HG03175 (cell line): ENCODE measurements around the gene CTDSPL2.
"Not testable (repeated sequence)": the region's sequence is repeated elsewhere in the genome, so short reads cannot be mapped to it uniquely, and the experiment has no call there.

Experiments
- ATAC-seq: cut with Tn5 transposase; IDR thresholded peaks from one replicate; pipeline ENCODE4 v1.9.1; 2021; ENCODE audit warnings: mild to moderate bottlenecking, moderate library complexity; ENCODE audit not compliant: unreplicated experiment

CTDSPL2 gene

DNA sequence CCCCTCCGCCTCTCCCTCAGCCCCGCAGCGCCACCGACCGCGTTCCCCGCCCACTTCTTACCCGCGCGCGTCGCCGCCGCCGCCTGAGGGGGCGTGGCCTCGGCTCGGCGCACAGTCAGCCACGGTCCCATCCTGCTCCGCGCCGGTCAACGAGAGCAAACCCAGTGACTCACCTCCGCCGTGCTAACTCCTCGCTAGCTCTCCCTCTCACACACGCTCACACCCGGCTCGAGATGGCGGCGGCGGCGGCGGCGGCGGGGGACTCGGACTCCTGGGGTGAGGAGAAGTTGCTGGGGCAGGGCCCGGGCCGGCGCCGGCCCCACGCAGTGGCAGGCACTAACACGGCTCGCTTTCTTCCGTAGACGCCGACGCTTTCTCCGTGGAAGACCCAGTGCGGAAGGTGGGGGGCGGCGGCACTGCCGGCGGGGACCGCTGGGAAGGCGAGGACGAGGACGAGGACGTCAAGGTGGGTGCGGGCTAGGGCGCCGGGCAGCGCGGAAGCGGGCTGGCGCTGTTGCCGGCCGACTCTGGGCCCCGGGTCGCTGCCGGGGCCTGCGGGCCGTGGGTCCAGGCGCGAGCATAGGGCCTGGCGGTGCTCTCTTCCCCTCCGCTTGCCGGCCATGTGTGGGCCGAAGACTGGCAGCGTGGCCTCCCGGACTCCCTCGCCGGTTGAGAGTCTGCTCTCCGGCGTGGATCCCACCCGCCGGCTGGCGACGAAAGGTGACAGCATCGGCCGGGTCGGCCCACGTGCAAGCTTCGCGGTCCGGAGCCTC lies 109.7 kb downstream of the CTDSPL2 start, which contains the start of gene EIF3J:
Gene EIF3J, plus strand, starts transcription at position 186 of the 773 bp plus-strand sequence. Its CDS starts 48 bp downstream, at position 234.
- ATAC-seq = peak; percentile 89

DNA sequence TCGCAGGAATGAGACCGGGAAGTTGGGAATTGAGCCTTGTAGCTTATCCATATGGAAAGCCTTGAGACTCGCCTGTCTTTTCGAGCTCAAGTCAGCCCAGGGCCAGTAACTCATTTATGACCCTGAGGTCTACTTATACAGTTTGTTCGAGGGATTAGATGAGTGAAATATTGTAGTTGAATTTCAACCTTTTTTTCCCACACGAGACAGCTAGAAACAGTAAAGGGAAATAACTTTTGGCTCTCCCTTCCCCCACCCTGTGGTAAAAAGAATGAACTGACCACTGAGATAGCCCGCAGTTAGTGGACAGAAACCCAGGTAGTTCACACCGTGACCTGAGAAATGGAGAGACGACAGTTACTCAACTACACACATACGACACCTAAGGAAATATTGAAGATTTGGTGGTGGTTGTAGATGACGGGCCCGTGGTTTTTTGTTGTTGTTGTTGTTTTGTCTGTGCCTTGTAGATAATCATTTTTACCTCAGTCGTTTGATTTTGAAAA lies 110.4 kb downstream of the CTDSPL2 start:
- no peak for ATAC-seq

DNA sequence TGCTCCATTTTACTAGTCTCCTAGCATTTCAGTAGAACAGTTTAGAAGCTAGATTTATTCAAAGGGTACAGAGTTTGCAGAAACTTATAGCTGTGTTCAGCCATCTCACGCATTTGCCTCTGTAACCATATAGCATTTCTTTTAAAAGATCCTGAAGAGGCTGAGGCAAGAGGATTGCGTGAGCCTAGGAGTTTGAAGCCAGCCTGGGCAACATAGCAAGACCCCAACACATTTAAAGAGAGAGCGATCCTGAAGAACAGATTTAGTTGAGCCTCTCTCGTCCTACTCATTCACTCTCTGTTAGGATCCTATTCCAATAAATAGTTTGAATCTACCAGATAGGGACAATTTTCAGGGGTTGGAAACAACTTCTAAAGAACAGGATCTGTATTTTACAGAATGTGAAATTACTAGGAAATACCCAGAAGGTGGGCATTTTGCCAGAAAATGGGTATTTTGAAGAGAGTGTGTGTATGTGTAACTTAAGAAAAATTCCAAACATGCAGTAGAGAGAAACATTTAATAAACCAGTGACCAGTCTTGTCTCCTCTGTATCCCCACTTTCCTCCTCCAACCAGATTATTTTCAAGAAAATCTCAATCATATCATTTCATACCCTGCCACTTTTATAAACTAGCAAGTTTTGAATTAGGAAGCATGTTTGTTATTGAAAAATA lies 114.0 kb downstream of the CTDSPL2 start:
- ATAC-seq = no peak

DNA sequence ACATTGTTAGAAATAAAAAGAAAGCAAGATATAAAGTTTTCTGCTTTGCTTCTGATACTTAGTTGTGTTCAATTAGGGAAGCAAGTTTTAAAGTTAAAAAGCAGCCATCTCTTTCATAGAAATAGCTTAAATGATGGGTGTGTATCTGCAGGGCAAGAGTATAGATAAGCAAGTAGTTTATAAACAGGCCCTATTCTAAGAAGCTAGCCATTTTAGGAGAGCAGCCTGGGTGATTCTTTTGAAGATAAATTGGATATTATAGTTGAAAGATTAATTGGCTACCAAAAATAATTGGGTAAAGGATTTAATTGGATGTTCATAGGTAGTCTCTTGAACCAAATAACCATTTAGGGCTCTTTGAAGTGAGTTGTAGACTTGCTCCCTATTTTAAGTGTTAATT lies 115.2 kb downstream of the CTDSPL2 start:
- ATAC-seq = no peak

DNA sequence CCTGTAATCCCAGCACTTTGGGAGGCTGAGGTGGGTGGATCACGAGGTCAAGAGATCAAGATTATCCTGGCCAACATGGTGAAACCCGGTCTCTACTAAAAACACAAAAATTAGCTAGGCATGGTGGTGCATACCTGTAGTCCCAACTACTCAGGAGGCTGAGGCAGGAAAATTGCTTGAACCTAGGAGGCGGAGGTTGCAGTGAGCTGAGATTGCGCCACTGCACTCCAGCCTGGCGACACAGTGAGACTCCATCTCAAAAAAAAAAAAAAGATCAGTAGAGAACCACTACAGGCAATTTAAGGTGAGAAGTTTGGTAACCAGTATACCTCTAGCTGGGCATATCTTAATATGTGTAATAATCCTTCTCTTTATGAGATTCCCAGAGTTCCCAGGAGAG lies 117.3 kb downstream of the CTDSPL2 start:
- not testable (repeated sequence) for ATAC-seq

DNA sequence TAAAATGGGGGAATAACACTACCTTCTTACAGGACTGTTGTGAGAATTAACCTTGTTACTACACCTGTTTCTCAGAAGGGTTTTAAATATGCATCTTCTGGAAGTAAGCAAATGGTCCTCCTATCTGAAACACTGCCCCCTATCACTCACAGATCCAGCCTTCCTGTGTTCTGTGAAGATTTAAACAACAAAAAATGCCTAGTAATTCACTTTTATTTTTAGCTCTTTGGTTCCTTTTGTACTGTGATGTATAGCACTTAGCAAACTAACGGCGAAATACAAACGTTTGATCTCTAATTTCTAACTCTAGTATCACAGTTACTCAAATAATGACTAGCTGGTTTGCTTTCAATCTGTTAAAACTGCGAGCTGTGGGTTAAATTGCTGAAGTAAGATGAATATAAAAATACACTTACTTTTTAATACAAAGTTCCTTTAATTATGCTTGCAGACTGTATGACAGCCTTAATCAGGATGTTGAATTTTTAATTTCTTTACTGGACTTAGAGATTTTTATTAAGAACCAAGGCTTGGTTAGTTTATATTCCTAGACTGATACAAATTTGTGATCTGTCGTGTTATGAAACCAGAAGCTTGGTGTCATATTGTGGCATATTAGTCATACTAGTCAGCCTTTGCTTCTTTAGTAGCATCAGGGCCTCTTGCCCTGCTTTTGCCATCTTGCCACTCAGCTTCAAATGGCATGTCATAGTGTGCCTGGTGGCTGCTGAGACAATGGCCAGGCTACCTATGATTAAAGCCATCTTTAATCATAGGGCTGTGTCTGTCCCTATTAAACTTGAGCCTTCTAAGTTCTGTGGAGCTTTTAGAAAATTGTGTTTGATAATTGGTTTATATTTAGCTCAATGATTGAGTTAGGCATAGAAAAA lies 118.7 kb downstream of the CTDSPL2 start:
- peak; percentile 77 for ATAC-seq

DNA sequence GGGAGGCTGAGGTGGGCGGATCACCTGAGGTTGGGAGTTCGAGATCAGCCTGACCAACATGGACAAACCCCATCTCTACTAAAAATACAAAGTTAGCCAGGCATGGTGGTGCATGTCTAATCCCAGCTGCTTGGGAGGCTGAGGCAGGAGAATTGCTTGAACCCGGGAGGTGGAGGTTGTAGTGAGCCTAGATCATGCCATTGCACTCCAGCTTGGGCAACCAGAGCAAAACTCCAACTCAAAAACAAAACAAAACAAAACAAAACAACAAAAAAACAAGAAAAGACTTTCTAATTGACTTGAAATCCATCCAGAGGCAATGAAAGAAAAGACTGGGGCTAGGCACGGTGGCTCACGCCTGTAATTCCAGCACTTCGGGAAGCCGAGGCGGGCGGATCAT lies 121.7 kb downstream of the CTDSPL2 start:
- ATAC-seq = not testable (repeated sequence)

DNA sequence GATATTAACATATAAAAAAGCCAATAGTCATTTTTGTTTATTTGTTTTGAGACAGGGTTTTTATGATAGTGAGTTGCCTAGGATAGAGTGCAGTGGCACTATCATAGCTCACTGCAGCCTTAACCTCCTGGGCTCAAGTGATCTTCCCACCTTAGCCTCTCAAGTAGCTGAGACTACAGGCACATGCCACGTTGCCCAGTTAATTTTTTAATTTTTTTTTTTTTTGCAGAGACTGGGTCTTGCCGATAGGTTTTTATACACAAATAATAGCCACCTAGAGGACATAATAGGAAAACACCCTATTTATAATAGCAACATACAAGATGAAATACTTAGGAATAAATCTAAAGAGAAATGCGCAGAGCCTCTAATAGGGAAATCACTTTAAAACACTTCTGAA lies 122.8 kb downstream of the CTDSPL2 start:
- no peak for ATAC-seq

DNA sequence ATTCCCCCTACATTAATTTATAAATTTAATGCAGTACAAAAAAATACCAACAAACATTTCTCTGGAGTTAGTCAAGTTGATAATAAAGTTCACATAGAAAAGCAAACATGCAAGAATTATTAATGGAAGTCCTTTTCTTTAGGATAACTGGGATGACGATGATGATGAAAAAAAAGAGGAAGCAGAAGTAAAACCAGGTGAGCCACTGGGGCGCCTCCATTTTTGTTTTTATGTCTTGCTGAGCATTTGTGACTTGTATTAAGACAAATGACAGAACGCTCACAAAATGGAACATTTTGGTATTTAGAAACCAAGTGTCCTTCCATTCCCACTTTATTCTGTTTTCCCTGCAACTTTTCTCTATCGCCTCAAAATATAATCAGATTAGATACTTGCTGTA lies 123.3 kb downstream of the CTDSPL2 start:
- no peak for ATAC-seq

DNA sequence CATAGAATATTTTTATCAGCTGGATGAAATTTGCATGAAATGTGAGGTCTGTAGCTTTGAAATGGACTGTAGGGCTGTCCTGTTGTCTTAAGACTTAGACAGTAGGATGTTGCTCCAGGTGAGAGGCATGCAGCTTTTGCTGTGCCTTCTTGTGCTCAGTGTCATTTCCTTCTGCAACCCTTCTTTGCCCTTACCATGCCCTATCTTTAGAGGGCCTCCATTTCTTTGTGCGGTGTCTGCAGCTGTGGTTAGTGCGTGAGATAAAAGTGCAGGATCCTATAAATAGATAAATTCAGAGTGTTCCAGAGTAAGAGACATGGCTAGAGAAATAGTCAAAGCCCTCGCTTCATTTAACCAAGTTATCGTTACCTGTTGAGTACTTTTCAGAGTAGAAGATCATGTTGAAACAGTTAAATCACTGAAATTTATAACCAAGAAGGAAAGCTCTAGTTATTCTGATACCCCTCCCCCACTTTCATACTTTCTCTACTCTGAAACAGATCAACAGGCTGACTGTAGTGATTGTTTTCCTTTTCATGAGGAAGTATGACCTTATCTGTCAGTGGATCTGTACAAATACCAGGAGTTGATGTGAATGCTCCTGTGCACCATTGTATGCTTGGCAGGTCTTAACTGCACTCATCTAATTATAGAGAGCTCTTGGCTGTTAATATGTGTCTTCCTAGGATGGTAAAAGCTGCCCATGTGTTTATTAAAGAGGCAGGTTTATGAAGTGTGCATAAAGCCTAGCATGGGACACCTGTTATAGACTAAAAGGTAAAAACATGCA lies 127.7 kb downstream of the CTDSPL2 start:
- no peak for ATAC-seq

DNA sequence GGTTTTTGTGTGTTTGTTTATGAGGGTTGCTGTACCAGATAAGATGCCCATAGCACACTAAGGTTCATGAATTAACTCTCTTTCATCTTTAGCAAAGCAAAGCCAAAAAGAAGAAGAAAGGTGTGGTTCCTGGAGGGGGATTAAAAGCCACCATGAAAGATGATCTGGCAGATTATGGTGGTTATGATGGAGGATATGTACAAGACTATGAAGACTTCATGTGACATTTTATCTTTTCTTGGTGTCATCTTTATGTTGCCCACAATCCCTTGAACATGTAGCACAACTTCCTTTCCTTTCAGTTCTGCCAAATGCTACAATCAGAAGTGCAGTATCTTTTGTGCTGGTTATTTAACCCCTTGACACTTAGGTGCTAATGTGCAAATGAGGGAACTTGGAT lies 133.5 kb downstream of the CTDSPL2 start:
- not testable (repeated sequence) for ATAC-seq

DNA sequence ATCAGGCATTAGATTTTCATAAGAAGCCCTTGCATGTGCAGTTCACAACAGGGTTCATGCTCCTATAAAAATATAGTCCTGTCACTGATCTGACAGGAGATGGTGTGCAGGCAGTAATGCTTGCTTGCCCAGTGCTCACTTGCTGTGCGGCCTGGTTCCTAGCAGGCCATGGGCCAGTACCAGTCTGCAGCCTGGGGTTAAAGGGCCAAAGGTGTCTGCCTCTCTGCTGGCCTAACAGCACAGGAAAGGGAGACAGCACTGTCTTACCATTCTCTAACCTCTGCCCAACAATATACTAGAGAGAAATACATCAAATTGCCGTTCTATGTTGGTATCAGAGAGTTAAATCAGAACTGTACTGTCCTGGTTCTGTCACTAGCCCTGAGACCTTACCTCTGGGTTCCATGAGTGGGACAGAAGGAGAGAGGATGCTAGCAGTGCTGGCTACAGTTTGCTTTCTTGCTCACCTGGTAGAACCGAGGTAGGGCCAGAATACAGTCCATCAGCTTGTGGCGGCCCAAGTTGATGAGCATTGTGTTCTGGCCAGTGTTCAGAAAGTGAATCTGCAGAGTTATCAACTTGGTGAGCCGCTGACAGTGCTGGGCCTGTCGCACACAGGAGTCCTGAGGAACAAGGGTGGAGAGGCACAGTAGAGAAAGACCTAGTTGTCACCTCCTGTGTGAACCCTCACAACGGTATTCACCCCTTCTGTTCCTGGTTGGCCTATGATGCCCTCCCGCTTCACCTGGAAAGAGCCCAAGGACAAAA lies 138.1 kb downstream of the CTDSPL2 start:
- ATAC-seq = no peak

DNA sequence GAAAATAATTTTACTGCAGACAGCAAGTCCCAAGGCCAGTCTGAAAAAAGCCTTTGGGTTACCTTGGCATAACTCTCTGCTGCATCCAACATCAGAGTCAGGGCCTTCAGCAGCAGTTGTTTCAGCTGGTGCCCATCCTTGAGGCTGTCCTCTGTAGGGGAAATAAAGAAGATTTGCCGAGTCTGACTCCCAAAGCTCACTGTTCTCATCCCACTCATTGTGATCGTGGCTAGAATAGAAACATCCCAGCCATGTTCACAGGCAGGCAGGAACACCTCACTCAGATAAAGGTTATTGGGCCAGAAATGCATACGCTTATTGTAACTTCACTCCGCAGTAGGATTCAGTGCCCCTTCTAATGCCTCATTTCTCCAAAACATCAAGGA lies 138.7 kb downstream of the CTDSPL2 start:
- ATAC-seq = no peak

DNA sequence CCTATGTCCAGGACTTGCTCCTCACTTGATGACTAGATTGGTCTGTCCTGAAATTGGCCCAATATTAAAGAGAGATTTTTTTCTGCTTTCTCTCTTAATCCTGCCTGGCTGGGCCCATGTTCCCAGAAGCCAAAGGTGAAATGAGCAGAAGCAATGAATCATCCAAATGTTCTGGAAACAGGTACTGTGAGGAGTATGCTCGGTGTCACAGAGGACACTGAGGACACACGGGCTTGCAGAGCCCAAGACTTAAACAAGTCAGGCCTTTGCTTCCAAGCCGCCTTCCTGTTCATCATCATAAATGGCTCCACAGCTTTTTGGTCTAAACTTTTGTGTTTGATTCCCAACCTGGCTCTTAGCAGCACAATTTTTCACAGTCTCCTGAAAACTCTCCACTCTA lies 140.9 kb downstream of the CTDSPL2 start:
- ATAC-seq = no peak

DNA sequence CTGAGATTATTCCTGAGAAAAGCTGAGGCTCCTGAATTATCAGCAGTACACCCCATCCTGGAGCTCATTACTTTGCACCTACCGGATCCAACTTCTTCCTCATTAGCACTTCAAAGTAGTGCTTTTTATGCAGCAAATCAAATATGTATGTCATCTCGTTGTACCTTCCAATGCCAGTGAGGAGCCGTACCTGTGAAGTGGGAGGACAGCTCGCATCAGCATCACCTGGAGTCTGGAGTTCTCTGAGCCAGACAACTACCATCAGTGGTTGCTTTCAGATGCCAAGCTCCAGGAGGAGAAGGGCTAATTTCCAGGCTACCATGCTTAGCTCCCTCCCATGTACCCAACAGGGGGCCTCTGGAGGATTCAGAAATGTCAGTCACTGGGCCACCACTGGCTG lies 141.9 kb downstream of the CTDSPL2 start:
- no peak for ATAC-seq

DNA sequence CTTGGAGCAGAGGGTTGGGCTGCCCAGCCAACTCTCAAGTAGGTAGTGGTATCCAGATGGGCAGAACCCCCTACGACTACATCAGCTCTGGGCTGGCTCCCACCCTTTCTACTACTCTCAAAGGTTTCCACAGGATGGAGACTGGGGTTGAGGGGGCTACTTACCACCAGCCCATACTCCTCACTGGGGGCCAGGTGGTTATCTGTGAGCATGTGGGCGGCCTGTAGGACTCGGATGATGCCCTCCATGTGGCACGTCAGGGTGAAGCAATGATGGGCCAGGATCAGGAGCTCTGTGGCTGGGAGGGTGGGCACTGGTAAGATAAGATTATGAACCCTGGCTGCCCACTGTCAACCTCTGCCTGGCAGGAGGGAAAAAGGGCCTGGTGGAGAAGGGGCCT lies 142.9 kb downstream of the CTDSPL2 start:
- no peak for ATAC-seq

DNA sequence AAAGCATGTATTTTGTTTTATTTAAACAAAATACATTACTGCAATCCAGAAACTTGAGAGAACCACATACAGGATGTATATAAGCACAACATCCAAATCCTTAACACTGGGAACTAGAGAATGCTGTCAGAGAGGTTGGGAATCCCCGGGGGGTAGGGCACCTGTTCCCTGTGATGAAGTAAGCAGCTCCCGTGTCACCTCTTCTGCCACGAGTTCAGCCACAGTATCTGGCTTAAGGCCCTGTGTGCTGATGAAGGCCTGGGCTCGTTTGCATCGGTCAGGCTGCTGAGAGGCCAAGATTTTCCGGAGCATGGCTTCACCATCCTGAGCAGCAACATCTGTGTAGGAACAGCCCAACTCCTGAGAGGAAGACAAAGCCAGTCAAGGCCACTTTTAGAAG lies 146.0 kb downstream of the CTDSPL2 start:
- ATAC-seq = no peak

DNA sequence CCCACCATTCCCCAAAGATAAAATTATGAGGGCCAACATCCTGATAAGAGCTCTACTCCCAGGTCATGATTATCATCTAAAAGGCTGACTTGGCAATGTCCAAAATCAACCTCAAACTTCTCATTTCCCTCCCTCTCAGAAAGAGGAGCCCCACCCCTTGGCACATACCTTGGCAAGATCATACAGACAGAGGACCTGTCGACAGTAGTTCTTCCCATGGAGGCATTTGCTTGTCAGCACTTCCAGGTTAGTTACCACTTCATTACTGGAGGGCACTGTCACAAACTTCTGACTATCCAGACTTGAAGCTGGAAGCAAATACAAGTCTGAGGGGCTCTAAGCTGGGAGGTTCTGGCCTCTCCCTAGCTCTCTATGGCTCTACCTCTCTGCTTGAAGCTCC lies 147.3 kb downstream of the CTDSPL2 start:
- ATAC-seq = no peak
